LoVo (cell line): ENCODE data around the gene AKT3.
"Not testable (repeated sequence)": the region's sequence is repeated elsewhere in the genome, so short reads cannot be mapped to it uniquely, and the experiment has no call there.

Experiments
- DNase-seq: peaks from one replicate; pipeline ENCODE4 v3.0.0-alpha.2; 2016; ENCODE audit warnings: low spot score

The AKT3 gene

DNA sequence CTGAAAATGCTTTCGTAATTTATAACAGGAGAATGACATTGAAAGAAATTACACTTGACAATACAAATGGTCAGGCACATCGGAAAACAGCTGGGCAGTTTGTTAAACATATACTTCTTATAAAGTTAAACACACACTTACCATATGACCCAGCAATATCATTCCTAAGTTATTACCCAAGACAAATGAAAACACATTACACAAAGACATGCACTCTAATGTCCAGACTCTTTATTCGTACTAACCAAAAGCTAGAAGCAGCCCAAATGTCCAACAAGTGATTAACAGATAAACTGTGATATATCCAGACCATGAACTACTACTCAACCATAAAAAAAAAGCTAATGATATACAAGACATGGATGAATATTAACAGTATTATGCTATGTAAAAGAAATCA lies 8.5 kb downstream of the AKT3 start:
- DNase-seq: no peak

DNA sequence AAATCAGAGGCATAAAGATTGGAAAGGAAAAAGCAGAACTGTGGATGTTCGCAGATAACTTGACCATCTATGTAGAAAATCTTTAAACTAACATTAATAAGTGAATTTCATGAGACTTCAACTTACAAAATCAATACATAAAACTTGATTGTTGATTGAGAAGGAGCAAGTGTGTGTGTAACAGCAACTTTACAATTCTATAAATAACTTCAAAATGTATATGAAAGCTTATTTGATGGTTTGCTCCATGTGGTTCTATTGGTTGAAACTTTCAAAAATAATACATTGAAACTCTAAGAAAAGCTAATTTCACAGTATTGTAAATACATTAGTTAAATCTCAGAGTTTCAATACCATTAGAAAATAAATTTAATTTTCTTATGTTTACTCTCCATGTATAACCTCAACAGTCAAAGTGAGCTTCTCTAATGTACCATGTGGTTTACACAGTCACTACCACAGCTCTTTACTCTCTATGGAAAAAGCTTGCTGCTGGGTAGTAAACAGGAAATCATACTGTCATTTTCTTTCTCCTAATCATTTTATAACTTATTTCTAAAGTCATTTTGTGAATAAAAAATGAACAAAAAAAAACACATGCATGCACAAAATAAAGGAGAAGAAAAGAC lies 12.0 kb downstream of the AKT3 start:
- DNase-seq: no peak

DNA sequence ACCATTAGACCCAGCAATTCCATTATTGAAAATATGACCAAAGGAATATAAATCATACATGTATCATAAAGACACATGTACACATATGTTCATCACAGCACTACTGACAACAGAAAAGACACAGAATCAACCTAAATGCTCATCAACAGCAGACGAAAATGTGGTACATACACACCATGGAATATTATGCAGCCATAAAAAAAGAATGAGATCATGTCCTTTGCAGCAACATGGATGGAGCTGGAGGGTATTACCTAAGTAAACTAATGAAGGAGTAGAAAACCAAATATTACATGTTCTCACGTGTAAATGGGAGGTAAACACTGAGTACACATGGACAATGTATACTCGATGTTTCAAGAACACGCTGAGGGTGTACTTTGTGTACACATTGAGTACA lies 15.9 kb downstream of the AKT3 start:
- no peak for DNase-seq

DNA sequence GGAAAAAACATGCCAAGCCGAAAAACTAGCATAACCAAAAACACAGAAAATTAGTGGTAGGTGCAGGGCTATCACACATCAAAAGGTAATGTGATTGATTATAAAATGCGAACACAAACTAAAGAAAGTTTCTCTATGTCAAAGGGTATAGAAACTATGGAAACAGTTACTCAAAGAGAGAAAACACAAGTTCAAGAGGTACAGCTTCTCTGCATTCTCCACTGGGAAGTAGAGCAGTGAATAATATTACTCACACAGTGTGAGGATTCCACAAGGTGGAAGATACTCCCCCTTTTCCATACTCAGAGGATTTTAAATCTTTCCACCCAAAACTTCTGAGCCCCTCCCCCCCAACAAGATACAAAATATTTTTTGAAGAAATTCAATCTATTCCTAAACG lies 18.6 kb downstream of the AKT3 start:
- no peak for DNase-seq

DNA sequence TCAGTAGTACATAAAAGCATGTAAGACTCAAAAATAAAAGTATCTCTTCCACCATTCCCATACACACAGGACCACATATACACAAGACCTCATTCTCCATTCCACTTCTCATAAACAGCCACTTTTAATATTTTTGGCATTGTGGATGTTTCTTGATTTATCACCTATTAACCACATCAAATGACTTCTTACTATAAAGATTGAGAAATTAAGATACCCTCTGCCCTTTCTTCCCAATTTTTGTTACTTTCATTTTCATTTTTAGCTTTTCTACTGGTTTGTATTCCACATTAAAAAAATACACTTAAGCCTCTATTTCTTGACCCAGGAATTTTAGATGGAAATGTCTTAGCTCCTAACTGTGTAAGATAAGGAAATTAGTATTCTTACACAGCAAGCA lies 22.8 kb downstream of the AKT3 start:
- DNase-seq: no peak

DNA sequence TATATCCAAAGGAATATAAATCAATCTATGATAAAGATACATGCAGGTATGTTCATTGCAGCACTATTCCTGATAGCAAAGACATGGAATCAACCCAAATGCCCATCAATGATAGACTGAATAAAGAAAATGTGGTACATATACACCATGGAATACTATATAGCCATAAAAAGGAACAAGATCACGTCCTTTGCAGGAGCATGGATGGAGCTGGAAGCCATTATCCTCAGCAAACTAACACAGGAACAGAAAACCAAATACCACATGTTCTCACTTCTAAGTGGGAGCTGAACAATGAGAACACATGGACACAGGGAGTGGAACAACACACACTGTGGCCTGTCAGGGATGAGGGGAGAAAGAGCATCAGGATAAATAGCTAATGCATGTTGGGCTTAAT lies 25.1 kb downstream of the AKT3 start:
- DNase-seq: not testable (repeated sequence)

DNA sequence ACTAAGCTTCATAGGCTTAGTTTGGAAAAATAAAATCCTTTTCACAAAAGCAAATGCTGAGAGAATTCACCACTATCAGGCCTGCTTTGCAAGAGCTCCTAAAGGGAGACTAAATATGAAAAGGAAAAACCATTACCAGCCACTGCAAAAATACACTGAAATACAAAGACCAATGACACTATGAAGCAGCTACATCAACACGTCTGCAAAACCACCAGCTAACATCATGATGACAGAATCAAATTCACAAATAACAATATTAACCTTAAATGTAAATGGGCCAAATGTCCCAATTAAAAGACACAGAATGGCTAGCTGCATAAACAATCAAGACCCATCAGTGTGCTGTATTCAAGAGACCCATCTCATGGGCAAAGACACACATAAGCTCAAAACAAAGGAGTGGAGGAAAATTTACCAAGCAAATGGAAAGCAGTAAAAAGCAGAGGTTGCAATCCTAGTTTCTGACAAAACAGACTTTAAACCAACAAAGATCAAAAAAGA lies 28.8 kb downstream of the AKT3 start:
- no peak for DNase-seq

DNA sequence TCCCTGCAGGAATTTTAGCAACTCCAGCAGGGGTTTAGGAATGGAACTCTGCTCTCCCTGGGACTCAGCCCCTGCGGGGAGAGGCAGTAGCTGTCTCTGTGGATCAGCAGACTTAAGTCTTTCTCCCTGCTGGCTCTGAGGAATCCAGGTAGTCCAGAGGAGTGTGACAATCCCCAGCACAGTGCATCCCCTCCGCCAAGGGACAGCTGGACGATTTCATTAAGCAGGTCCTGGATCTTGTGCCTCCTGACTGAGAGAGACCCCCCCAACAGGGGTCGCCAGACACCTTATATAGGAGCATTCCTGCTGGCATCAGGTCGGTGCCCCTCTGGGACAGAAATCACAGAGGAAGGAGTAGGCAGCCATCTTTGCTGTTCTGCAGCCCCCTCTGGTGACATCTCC lies 30.6 kb downstream of the AKT3 start:
- DNase-seq: no peak

DNA sequence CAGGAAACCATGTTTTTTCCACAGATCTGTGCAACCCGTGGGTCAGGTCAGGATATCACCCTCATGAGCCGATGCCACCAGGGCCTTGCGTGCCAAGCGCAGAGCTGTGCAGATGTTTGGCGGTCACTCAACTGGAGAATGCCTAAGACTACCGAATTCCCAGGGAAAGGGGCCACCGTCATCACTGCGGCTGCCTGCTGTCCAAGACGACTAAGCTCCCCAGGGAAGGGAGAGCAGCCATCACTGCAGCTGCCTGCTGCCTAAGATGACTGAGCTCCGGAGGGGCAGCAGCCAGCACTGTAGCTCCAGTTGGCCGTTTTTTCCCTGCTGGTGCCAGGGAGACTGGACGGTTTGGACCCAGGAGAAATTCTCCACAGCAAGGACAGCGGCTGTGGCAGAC lies 31.1 kb downstream of the AKT3 start:
- no peak for DNase-seq

DNA sequence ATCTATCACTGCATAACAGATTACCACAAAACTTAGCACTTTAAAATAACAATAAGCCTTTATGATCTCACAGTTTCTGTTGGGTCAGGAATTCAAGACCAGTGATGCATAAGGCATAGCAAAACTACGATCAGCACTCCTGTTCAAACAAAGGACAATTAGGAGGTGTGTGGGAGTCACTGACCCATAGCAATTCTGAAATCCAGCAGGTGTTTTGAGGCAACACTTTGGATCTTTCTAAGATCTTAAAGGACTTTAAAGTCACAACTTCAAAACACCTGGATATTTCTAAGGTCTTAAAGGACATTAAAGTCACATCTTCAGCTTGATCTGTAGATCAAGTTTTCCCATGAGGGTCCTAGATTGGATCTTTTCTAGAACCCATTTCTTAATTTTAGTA lies 35.3 kb downstream of the AKT3 start:
- no peak for DNase-seq

DNA sequence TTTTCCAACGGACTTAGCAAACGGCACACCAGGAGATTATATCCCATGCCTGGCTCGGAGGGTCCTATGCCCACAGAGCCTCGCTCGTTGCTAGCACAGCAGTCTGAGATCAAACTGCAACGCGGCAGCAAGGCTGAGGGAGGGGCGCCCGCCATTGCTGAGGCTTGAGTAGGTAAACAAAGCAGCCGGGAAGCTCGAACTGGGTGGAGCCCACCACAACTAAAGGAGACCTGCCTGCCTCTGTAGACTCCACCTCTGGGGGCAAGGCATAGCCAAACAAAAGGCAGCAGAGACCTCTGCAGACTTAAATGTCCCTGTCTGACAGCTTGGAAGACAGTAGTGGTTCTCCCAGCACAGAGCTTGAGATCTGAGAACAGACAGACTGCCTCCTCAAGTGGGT lies 42.7 kb downstream of the AKT3 start:
- not testable (repeated sequence) for DNase-seq

DNA sequence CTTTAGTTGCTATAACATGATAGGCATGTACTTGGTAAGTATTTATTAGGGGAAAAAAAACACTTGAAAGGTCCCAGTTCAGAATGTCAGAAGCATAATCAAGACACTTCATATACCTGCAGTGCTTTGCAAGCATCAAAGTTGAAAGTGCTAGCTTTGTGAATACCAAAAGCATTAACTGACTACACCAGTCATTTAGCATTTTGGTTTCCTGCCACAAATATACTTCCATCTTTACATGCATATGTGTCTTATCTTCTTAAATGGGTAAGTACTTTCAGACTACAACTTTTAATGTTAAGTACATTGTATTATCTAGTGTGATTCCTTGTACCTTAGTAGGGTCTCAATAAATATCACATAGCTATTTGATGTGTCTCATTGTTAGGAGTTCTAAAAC lies 43.7 kb downstream of the AKT3 start:
- no peak for DNase-seq

DNA sequence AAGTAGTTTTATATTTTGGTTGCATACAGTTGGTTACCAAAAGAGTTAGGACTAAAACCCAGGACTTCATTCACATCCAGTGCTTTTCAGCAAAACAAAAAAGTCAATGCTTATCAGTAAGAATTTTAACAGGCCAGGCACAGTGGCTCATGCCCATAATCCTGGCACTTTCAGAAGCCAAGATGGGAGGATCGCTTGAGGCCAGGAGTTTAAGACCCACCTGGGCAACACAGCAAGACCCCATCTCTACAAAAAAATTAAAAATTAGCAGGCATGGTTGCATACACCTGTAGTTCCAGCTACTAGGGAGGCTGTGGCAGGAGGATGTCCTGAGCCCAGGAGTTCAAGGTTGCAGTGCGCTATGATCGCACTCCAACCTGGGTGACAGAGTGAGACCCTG lies 47.3 kb downstream of the AKT3 start:
- no peak for DNase-seq

DNA sequence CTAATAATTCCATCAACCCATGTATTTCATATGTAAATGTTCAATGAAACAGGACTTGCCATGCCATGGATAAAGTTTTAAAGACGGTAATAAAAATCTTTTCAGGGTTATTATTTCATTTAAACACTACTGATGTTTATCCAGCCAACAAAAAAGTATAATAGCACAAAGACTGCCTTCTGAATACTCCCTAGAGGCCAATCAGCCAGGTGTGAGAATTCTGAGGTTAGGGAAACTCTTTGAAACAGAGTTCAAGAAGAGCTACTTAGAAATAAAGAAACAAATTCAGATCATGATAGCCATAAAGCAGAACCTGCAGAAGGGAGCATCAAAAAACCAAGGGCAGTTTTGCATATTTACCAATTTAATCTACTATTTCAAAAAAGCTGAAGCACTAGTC lies 48.7 kb downstream of the AKT3 start:
- DNase-seq: no peak

DNA sequence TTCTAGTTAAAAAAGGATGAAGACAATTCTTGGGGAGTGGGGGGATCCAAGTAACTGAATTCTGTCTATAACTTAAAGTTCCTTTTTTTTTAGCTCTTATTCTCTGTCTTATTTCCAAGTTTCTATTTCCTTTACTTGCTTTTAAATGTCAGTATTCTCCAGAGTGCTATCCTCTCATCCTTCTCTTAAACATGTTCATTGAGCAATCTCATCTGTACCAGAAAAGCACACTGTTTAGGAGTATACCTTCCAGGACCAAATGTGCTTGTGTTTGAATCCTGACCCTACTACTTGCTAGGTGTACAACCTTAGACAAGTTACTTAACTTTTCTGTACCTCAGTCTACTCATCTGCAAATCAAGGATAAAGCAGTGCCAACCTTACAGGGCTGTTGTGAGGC lies 50.1 kb downstream of the AKT3 start:
- no peak for DNase-seq

DNA sequence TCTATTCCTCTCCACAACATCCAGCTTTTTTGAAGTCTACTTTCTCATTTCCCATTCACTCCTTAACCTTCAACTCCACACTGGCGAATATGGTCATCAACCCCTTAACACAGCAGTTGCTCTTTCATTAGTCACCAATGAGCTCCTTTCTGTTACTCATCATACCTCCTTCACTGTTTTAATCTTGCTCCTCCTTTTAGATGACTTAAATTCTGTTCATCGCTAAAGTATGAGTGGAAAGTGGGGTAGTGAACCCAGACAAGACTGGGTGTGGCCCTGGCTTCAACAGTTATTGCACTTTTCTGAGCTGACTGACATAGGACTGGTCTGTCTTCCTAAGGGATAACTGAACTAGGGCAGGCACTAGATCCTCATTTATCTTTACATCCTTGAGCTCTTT lies 51.3 kb downstream of the AKT3 start:
- DNase-seq: no peak

DNA sequence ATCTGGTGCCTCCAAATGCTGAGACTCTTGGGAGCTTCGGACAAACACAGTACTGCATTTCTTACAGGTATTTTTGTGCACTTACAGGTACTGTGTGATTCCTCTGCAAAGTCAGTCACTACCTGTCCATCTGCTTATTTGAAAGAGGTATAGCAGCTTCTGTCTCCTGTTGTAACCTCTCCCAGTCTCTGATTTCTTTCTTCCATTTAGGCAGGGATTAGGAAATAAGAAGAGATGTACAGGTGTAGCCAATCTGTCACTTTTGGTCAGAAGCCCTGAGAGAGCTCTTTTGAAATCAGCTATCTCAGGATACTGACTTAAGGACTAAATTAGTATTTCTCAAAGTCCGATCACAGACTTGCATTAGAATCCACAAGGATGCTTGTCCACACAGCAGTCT lies 54.0 kb downstream of the AKT3 start:
- DNase-seq: no peak

DNA sequence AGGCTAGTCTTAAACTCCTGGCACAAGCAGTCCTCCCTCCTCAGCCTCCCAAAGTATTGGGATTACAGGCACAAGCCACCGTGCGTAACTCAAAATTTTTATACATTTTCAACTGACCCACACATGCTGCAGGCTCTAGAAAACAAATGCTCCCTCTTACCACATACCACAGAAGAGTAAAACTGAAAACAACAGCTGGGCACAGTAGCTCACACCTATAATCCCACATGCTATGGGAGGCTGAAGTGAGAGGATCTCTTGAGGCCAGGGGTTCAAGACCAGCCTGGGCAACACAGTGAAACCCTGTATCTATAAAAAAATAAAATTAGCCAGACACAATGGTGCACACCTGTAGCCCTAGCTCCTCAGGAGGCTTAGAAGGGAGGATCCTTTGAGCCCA lies 56.7 kb downstream of the AKT3 start:
- no peak for DNase-seq

DNA sequence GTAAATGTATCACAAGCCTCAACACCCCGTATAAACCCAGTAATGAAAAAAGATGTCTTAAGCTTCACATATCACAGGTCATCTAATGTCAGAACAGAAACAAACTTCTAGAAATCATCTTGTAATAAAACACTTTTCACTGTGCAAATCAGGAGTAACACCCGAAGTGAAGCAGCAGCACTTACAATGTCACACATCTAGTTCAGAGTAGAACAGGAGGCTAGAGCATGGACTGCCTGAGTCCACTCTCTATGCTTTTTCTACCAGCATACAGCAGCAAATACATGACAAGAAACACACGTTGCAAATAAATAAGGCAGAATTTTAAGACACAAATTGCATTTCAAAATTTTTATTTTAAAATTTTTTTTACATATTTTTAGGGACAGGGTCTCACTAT lies 57.2 kb downstream of the AKT3 start:
- DNase-seq: no peak

DNA sequence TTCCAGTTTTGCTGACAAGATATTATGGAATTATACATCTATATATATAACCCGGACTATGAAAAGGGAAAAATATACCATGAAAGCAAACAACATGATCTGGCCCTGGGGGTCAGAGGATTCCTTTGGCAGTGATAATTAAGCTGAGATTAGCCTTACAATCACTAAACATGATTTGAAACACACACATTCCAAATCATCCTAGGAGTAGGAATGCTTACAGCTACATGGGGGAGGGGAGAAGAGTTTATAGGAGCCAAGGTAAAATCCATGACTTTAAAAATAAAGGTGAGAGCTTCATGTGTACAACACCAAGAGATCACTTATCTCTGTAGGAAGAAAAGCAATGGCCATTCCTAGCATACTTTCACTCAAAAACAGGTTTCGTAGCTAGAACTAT lies 57.6 kb downstream of the AKT3 start:
- no peak for DNase-seq

DNA sequence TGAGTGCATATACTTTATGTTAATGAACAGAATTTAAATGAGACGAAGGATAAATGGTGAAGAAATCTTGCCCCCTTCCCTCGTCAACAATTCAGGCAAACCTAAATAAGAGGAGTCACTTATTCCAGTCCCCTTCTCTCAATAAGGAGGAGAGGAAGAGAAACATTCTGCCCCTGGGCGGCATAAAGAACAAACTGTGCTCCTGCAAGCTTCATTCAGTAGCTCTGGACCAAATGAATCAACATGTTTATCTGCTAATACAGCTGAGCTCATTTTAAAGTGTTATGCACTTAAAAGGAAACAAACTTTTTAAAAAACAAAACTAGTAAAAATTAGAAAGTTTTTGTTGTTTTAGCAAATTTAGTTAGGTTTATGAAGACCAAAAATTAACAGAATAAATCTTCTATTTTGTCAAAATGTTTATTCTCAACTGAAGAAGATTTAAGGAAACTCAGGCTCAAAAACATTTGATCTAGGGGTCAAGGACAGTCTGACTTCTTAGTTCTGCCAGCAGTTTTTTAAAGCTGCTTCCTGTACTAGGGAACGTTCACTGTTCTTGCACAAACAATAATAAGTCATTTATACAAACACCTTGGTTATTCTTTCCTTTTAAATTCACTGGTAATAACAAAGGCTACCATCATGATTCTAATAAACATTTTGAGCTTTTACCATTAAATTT lies 58.3 kb downstream of the AKT3 start:
- no peak for DNase-seq

DNA sequence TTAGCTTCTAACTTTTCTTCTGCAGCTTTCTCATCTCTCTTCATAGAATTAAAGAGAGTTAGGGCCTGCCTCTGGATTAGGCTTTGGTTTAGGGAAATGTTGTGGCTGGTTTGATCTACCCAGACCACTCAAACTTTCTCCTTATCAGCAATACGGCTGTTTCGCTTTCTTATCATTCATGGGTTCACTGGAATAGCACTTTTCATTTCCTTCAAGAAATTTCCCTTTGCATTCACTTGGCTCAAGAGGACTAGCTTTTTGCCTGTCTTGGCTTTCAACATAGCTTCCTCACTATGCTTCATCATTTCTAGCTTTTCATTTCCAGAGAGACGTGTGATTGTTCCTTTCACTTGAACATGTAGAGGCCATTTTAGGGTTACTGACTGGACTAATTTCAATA lies 59.6 kb downstream of the AKT3 start:
- DNase-seq: no peak

DNA sequence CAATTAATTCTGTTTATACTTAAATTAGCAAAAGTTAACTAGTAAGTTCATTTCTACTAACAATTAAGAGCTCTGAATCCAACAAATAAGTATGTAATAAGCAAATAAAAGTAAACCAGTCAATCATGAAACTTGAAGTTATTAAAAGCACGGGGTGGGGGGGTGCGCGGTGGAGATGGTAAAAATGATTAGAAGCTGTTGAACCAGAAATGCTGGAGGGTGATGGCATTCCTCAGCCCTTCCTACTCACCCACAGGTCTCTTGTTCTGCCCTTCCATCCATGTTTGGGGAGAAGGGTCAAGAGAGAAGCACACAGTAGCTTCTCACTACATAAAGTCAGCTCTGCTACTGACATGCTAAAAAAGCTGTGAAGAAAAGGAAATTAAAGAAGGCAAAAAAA lies 63.5 kb downstream of the AKT3 start:
- no peak for DNase-seq

DNA sequence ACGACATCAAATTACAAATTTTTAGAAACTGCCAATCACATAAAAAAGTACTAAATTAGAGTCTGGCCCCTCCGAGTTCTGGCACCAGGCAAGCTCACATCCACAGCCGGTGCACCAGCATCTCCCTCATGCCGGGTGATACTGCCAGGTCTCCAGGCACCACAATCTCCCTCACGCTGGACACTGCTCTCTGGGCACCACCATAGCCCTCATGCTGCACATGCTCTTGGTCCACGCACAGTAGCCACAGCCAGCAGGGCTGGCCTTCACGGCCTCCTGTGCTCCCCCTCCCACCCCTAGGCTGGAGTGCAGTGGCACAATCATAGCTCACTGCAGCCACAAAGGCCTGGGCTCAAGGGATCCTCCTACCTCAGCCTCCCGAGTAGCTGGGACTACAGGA lies 65.5 kb downstream of the AKT3 start:
- DNase-seq: no peak
